ENCODE measurements around the gene TMEM106B. TPM values are rescaled to one million over a fixed set of nuclear protein-coding genes. Genes with fewer than 3 reads are reported as not detected.

Gene TMEM106B
- total and polyA plus RNA-seq, 2 of the 4 experiments (the other 2 are of a cell fraction) = 24.7 to 59.5 TPM

DNA sequence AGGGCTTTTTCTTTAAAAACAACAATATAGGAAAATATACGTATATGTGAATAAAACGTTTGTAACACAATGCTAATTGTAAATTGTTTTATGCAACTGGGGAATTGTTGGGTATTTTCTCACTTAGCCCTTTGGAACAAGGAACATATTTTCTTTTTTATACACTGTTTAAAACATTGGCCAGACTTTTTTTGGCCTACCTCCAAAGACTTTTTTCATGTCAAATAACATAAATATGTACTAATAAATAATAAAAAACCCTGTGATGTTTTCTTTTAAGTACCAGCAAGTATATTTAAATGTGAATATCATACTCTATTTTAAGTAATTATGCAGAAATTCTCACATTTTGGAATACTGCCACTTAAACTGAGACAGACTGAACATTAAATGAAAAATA is 15.7 kb downstream of the TMEM106B start:
- Histone ChIP-seq H2BK5ac (ENCODE audit: low read depth, low read length, poor library complexity, severe bottlenecking) (no peak overlapping the region), H3K27ac (ENCODE audit: insufficient read depth, low read length) (no peak overlapping the region), H3K9ac (ENCODE audit: low read depth, low read length) (no peak overlapping the region), H3K4me2 (ENCODE audit: low read depth, low read length) (no peak overlapping the region), H3K9me3 (ENCODE audit: control insufficient read depth, insufficient read depth, low read length) (no peaks in the 10 kb centered on the region), H2BK120ac (ENCODE audit: low read depth, low read length) (no peak overlapping the region), H4K5ac (ENCODE audit: low read depth, low read length) (no peak overlapping the region), H3K56ac (ENCODE audit: extremely low read depth, insufficient read depth, low read length) (no peak overlapping the region), H4K8ac (ENCODE audit: low read depth in 2 of 2, low read length in 2 of 2) (no peak overlapping the region), H3K18ac (ENCODE audit: low read depth, low read length) (no peak overlapping the region), H2AK9ac (replicated peaks; ENCODE audit: low read depth, low read length, poor library complexity) (no peak overlapping the region), H2AK5ac (ENCODE audit: low read depth, low read length) (no peak overlapping the region), H4K91ac (ENCODE audit: insufficient read depth, low read depth, low read length) (no peak overlapping the region), H3K14ac (replicated peaks; ENCODE audit: low read depth, low read length) (no peak overlapping the region), H3K23ac (ENCODE audit: low read depth, low read length) (no peak overlapping the region), H3K79me1 (ENCODE audit: low read depth in 1 of 2, low read length in 2 of 2) (no peaks in the 10 kb centered on the region), H3K4me3 (ENCODE audit: insufficient read depth, low read depth, low read length) (no peak overlapping the region), H3K4me1 (ENCODE audit: control insufficient read depth, insufficient read depth, low read length) (no peaks in the 10 kb centered on the region), H3K27me3 (ENCODE audit: control insufficient read depth, insufficient read depth, low read length) (no peaks in the 10 kb centered on the region), H3K9me1 (ENCODE audit: insufficient read depth, low read length) (no peaks in the 10 kb centered on the region), H4K20me1 (ENCODE audit: insufficient read depth, low read length) (no peaks in the 10 kb centered on the region), H2BK20ac (ENCODE audit: low read depth, low read length) (no peak overlapping the region), H2BK15ac (ENCODE audit: low read depth, low read length) (no peak overlapping the region), H2AFZ (replicated peaks; ENCODE audit: low read length, poor library complexity) (no peak overlapping the region), H3K36me3 (ENCODE audit: control insufficient read depth, insufficient read depth, low read length) (peaks cover 2% of the 10 kb centered on the region; the same call in 1 of the 2 replicates), H3K4ac (ENCODE audit: low read depth, low read length) (no peak overlapping the region)
- in situ Hi-C loops (cut with MboI; ENCODE audit: low sequenced_read_pairs) (no loop called here), dilution Hi-C loops (cut with HindIII; ENCODE audit: low sequenced_read_pairs, unreplicated experiment) (no loop called here), intact Hi-C loops (cut with micrococcal nuclease) (no loop called here)
- CTCF ChIA-PET = no interaction called here
- DNase-seq = no peak
- BruUV-seq (replicated peaks) = no TSS peak
- POLR2A ChIA-PET (ENCODE audit: unreplicated experiment) = no interaction called here
- TF ChIP-seq CEBPB (IDR thresholded peaks at IDR 0.05; ENCODE audit: low read depth, low read length) = no peak
- TF ChIP-seq SMC3 (IDR thresholded peaks at IDR 0.05; ENCODE audit: low read depth, low read length) = no peak
- TF ChIP-seq ELK1 (IDR thresholded peaks at IDR 0.05; ENCODE audit: borderline replicate concordance, low read depth, low read length) = no peak
- WGBS, 2 experiments (ENCODE audit: extremely low coverage in 2 of 2, insufficient read length in 1 of 2) = no CpG with 5 or more reads among the region's 2 CpGs
- ATAC-seq (ENCODE audit: low read depth) = no peak

Data from IMR-90 (cell line).